ENCODE measurements around the gene PPP1R3D.

PPP1R3D gene

DNA sequence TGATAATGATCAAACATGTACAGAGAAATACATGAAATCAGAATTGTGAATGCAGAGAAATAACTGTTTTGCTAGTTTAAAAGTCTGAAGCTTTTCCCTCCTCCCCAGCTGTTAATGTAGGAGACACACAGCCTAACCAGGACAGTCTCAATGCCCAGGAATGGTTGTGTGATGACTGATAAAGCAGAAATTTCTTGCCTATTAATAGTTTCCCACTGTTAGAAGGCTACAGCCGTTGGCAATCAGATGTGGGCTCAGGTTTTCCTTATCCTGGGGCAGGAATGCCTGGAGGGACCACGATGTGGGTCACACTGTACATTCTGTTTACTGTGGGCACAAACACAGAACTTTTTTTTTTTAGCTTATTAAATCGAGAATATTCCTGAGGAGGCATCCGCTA, 1.9 kb downstream of the PPP1R3D start:
- DNase-seq (ENCODE audit: extremely low spot score) = no peak
- CTCF ChIA-PET = no interaction called here
- POLR2A ChIA-PET = interaction anchor here (3.4 kb wide), 1 partner anchor 11 kb away, joined by 19 read pairs; no protein-coding TSS in a partner anchor
- no peak for TF ChIP-seq FOXA1 (IDR thresholded peaks at IDR 0.05)
- no peak for TF ChIP-seq L3MBTL2 (conservative IDR thresholded peaks at IDR 0.05)
- TF ChIP-seq BHLHE40 (IDR thresholded peaks at IDR 0.05; ENCODE audit: borderline replicate concordance) = no peak
- no peak for TF ChIP-seq TARDBP (IDR thresholded peaks at IDR 0.05)
- TF ChIP-seq HDGF (IDR thresholded peaks at IDR 0.05; ENCODE audit: borderline replicate concordance) = no peak
- no peak for TF ChIP-seq LEF1 (IDR thresholded peaks at IDR 0.05; ENCODE audit: borderline replicate concordance)
- TF ChIP-seq, protein P1, sequence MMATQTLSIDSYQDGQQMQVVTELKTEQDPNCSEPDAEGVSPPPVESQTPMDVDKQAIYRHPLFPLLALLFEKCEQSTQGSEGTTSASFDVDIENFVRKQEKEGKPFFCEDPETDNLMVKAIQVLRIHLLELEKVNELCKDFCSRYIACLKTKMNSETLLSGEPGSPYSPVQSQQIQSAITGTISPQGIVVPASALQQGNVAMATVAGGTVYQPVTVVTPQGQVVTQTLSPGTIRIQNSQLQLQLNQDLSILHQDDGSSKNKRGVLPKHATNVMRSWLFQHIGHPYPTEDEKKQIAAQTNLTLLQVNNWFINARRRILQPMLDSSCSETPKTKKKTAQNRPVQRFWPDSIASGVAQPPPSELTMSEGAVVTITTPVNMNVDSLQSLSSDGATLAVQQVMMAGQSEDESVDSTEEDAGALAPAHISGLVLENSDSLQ (IDR thresholded peaks at IDR 0.05) = no peak
- no peak for TF ChIP-seq FOXM1 (IDR thresholded peaks at IDR 0.05; ENCODE audit: borderline replicate concordance)

DNA sequence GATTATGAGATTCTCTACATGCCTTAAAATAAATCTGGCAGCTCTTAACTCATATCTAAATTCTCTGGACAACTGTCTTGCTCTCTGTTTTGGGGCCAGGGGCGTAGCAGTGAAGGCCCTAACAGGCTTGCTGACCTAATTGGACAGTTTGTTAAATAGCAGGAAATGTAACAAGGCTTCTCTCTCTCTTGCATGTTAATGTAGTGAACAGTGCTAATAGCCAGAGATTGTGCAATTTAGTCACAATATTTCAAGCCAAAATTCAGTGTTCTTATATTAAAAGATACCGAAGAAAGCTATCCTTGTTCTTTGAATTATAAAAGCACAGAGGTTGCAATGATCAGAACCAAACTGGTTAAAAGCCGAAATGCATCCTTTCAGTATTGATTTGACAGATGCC, 3.0 kb downstream of the PPP1R3D start:
- ChIA-PET CTCF (no interaction called here), POLR2A (no interaction called here)
- no peak for DNase-seq (ENCODE audit: extremely low spot score)
- TF ChIP-seq CTBP1 (IDR thresholded peaks at IDR 0.05; ENCODE audit: borderline replicate concordance) = no peak
- no peak for TF ChIP-seq NFRKB (IDR thresholded peaks at IDR 0.05)
- TF ChIP-seq LEF1 (IDR thresholded peaks at IDR 0.05; ENCODE audit: borderline replicate concordance) = no peak
- no peak for TF ChIP-seq ARNT (IDR thresholded peaks at IDR 0.05)
- TF ChIP-seq FOXM1 (IDR thresholded peaks at IDR 0.05; ENCODE audit: borderline replicate concordance) = no peak
- TF ChIP-seq FOXA1 (IDR thresholded peaks at IDR 0.05) = no peak

DNA sequence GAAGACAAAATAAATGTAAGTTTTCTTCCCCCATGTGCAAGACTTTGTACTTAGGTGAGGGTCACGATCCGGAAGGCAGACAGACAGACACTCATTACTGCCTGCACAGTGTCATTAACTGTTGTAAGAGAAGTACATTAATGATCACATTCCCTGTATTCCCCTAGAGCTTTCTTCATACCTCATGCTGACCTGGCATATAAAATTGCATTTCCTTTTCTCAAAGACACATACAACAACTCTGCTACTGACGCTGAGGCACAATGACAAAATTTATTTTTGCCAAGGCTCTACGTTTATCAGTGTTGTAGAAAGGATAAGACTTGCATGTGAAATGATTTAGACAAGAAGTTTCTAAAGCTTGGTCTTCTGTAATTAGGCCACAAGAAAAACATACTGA, 3.7 kb downstream of the PPP1R3D start:
- DNase-seq (ENCODE audit: extremely low spot score) = no peak
- TF ChIP-seq ARNT (IDR thresholded peaks at IDR 0.05) = no peak
- TF ChIP-seq TARDBP (IDR thresholded peaks at IDR 0.05) = no peak
- no peak for TF ChIP-seq HDGF (IDR thresholded peaks at IDR 0.05; ENCODE audit: borderline replicate concordance)
- TF ChIP-seq ELF4 (IDR thresholded peaks at IDR 0.05) = no peak
- TF ChIP-seq, protein P1 (IDR thresholded peaks at IDR 0.05) = no peak
- no peak for TF ChIP-seq FOXM1 (IDR thresholded peaks at IDR 0.05; ENCODE audit: borderline replicate concordance)
- no peak for TF ChIP-seq LEF1 (IDR thresholded peaks at IDR 0.05; ENCODE audit: borderline replicate concordance)
- no peak for TF ChIP-seq SP1 (IDR thresholded peaks at IDR 0.05)
- no peak for TF ChIP-seq CTBP1 (IDR thresholded peaks at IDR 0.05; ENCODE audit: borderline replicate concordance)
- TF ChIP-seq ZNF384 (IDR thresholded peaks at IDR 0.05) = no peak
- no peak for TF ChIP-seq FOXA1 (IDR thresholded peaks at IDR 0.05)
- no peak for TF ChIP-seq SUZ12 (IDR thresholded peaks at IDR 0.05)
- TF ChIP-seq FOXK2 (IDR thresholded peaks at IDR 0.05) = no peak
- no peak for TF ChIP-seq BHLHE40 (IDR thresholded peaks at IDR 0.05; ENCODE audit: borderline replicate concordance)
- no peak for TF ChIP-seq L3MBTL2 (conservative IDR thresholded peaks at IDR 0.05)
- no peak for TF ChIP-seq NFRKB (IDR thresholded peaks at IDR 0.05)
- ChIA-PET CTCF (no interaction called here), POLR2A (no interaction called here)

DNA sequence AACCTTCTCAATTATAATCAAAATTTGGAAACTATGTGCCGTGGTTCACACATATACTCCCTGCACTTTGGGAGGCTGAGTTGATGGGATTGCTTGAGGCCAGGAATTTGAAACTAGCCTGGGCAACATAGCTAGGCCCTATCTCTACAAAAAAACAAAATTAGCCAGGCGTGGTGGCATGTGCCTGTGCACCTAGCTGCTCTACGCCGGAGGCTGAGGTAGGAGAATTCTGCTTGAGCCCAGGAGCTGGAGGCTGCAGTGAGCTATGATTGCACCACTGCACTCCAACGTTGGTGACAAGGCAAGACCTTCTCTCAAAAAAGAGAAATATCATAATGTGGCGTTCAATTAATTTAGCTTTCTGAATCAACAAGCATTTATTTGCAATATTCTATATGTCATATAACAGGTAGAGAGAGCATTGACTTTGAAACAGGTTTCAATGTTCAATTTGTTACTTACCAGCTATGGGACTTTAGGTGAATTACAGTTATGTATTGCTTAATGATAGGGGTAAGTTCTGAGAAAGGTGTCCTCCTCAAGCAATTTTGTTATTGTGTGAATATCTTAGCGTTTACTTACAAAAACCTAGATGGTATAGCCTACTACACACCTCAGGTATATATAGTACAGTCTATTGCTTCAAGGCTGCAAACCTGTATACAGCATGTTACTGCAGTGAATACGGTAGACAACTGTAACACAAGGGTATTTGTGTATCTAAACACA, 4.5 kb downstream of the PPP1R3D start:
- POLR2A ChIA-PET = no interaction called here
- no peak for TF ChIP-seq L3MBTL2 (conservative IDR thresholded peaks at IDR 0.05)
- DNase-seq (ENCODE audit: extremely low spot score) = no peak
- CTCF ChIA-PET = interaction anchor here (0.6 to 1.2 kb wide), 2 partner anchors 71 to 96 kb away, joined by 3 read pairs; no protein-coding TSS in a partner anchor

DNA sequence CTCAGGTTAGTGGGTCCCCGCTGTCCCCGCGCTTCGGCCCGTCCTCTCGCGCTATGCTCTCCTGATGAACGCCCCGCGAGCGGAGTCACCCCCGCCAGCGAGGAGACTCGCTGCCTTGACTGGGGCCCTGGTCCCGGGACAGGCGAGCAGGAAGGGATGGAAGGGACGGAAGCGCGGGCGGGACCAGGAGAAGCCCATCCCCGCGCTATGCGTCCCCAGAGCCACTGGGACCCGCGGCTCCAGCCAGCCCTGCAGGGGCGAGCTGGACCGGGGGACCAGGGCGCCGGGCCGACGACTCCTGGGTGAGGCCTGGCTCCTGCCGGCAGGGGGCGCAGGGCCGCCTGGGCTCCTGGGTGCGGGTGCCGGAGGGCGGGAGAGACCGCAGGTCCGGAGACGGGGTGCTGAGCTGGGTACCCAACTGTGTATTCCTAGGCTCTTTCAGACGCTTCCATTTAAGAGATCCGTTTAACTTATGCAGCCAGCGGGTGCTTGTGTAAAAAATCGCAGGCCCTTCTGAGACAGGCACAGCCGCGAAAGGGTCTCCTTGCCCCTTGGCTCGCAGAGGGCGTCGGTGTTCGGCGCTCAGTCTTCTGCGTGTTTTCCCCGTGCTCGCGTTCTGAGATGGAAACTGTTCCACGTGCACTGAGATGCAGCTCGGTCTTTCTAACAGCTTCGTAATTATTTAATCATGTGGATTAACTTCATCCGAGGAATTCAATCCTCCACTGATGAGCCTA, 6.1 kb downstream of the PPP1R3D start:
- DNase-seq (ENCODE audit: extremely low spot score) = peak; percentile 81
- TF ChIP-seq TARDBP (IDR thresholded peaks at IDR 0.05) (no peak), FOXK2 (IDR thresholded peaks at IDR 0.05) (no peak), BHLHE40 (IDR thresholded peaks at IDR 0.05; ENCODE audit: borderline replicate concordance) (no peak), NFRKB (IDR thresholded peaks at IDR 0.05) (no peak), HDGF (IDR thresholded peaks at IDR 0.05; ENCODE audit: borderline replicate concordance) (no peak), SP1 (IDR thresholded peaks at IDR 0.05) (no peak), L3MBTL2 (conservative IDR thresholded peaks at IDR 0.05) (peak; percentile 91), CTBP1 (IDR thresholded peaks at IDR 0.05; ENCODE audit: borderline replicate concordance) (no peak), FOXA1 (IDR thresholded peaks at IDR 0.05) (no peak), ARNT (IDR thresholded peaks at IDR 0.05) (no peak), ELF4 (IDR thresholded peaks at IDR 0.05) (peak; percentile 22; the same call in 1 of the 2 replicates)
- ChIA-PET POLR2A (no interaction called here), CTCF (interaction anchor here (0.6 to 1.5 kb wide), 8 partner anchors 8 to 153 kb away, joined by 3 to 5 read pairs (median 3); no protein-coding TSS in a partner anchor)

DNA sequence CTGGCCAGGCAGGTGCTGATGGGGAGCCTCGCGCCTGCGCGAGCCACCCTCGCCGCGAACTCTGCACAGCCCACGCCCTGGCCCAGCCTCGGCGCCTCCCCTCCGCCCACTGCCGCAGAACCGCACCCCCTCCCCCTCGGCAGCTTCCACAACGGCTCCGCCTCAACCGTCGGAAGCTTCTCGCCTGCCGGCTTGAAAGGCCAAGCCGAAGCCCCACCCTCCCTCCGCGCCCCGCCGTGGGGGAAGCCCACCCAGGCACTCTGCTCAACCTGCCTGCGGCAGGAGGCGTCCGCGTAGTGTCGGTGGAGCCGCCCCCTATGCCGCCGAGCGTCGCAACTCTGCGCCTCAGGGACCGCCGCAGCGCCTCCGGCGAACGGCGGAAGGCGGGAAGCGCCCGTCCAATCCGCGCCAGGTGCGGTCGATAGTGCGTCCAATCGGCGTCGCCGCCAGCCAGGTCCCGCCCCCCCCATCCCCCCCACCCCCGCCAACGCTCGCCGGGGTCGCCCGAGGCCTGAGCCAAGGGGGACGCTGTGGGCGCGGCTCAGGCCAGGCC, 6.7 kb downstream of the PPP1R3D start, which contains the start of gene SYCP2:
Gene SYCP2 (minus strand): TSS at position 342 of the 553 bp plus-strand sequence. CDS start 11,224 bp downstream, outside the sequence.
- CTCF ChIA-PET = interaction anchor here (1.1 to 1.5 kb wide), 3 partner anchors 8 to 21 kb away, joined by 3 to 5 read pairs (median 3); no protein-coding TSS in a partner anchor

More for the DNA sequence above, 6.7 kb downstream of the PPP1R3D start, which contains the start of gene SYCP2:
- TF ChIP-seq HDGF (IDR thresholded peaks at IDR 0.05; ENCODE audit: borderline replicate concordance) (no peak), CTBP1 (IDR thresholded peaks at IDR 0.05; ENCODE audit: borderline replicate concordance) (no peak), BHLHE40 (IDR thresholded peaks at IDR 0.05; ENCODE audit: borderline replicate concordance) (no peak), L3MBTL2 (conservative IDR thresholded peaks at IDR 0.05) (no peak), FOXK2 (IDR thresholded peaks at IDR 0.05) (no peak), SP1 (IDR thresholded peaks at IDR 0.05) (no peak), SUZ12 (IDR thresholded peaks at IDR 0.05) (no peak)
- POLR2A ChIA-PET = no interaction called here
- DNase-seq (ENCODE audit: extremely low spot score) = no peak
